Adrenal gland (tissue), 12 donors: Measurements from ENCODE around the gene COL23A1. TPM values are rescaled to one million over a fixed set of nuclear protein-coding genes. Genes with fewer than 3 reads are reported as not detected.
A peak's percentile ranks its signal among the peaks of the same experiment; 100 is the strongest.

Source experiments
- DNase-seq, 7 donors: peaks; one replicate each; pipeline ENCODE4 v3.0.0-alpha.2; 2019 to 2020
- H3K27ac ChIP-seq, 5 donors: fragments of 200-600 bp; sonication (generic) in 4 of 5; 1 replicate in 3 of 5; 2 replicates in 2 of 5; pipeline versions ENCODE4 v1.5.1 to v1.8.0; 2016 to 2020; ENCODE audit warnings: mild to moderate bottlenecking in 1 of 5
- H3K27me3 ChIP-seq: fragments of 200-600 bp; 2 replicates; pipeline ENCODE4 v1.8.0; 2021
- H3K36me3 ChIP-seq, 2 donors: fragments of 200-600 bp; replicated peaks in 1 of 2; 1 replicate in 1 of 2; 2 replicates in 1 of 2; pipeline versions ENCODE4 v1.5.1 to v1.8.0; 2018 to 2022
- H3K4me1 ChIP-seq, 2 donors: fragments of 200-600 bp; replicated peaks in 1 of 2; 1 replicate in 1 of 2; 2 replicates in 1 of 2; pipeline versions ENCODE4 v1.5.1 to v1.8.0; 2018 to 2021
- H3K4me3 ChIP-seq, 4 donors: fragments of 200-600 bp; sonication (generic) in 3 of 4; one replicate each; pipeline ENCODE4 v1.5.1; 2016 to 2018
- H3K9me3 ChIP-seq, 3 donors: fragments of 200-600 bp; sonication (generic) in 1 of 3; replicated peaks in 1 of 3; 1 replicate in 2 of 3; 2 replicates in 1 of 3; pipeline versions ENCODE4 v1.5.1 to v1.8.0; 2016 to 2021
- POLR2A ChIP-seq, 2 donors: fragments of 450-650 bp; IDR thresholded peaks; one replicate each; pipeline ENCODE4 v1.6.1; 2017; ENCODE audit warnings: antibody characterized with exemption in 2 of 2, mild to moderate bottlenecking in 2 of 2, moderate library complexity in 1 of 2
- WGBS, 4 donors: extraction: QIAGEN DNeasy Blood & Tissue Kit in 2 of 4; methylation state at CpG; one replicate each; pipeline versions ENCODE4 v1.1.5 to v1.1.7; 2013 to 2017; 5-methylcytosine and 5-hydroxymethylcytosine counted together
- intact Hi-C, 2 donors: fragments of 100-400 bp; cut with DNase I; formaldehyde crosslinking; loops; one replicate each; pipeline versions ENCODE4 v1.14.1 to v1.15.0; 2022 to 2023
- polyA plus RNA-seq, 3 donors: library from polyadenylated mRNA; stranded (reverse); fragments of 200-250 nt in 2 of 3; fragments of 350-450 nt in 1 of 3; fragmentation: Illumina TruSeq in 1 of 3; extraction: RNeasy Lipid Tissue Mini Kit (QIAGEN cat#74804) in 1 of 3; gene quantifications; one replicate each; pipeline ENCODE4 v1.2.3, GENCODE V29; 2013 to 2014
- total RNA-seq, 9 donors: library from RNA; depleted of rRNA in 4 of 9; stranded (reverse); fragments of >200 nt in 4 of 9; fragments of 120-200 nt in 1 of 9; fragmentation: NEBNext Ultra II Directional in 1 of 9; extraction: Animal tissue kit (Norgen Biotek cat#: 25700) in 1 of 9; gene quantifications; one replicate each; pipeline versions ENCODE4 v1.1.0 to v1.2.4, GENCODE V29; 2013 to 2023
- TF ChIP-seq, protein P1 (sequence below), 6 experiments: fragments of 450-650 bp in 4 of 6; fragments of 200-600 bp in 2 of 6; sonication (generic) in 1 of 6; IDR thresholded peaks; 1 replicate in 5 of 6; 2 replicates in 1 of 6; pipeline versions ENCODE4 v1.5.1 to v1.8.0; 2016 to 2021; ENCODE audit warnings: antibody characterized with exemption in 6 of 6, mild to moderate bottlenecking in 2 of 6, moderate library complexity in 1 of 6
- donor health status: healthy with polysubstance abuse.
- donor health status: Bipolar disorder and iron deficiency.
- donor health status: DM: yes; HTN: yes; CAD: no.
- donor health status: DM: no; HTN: no; CAD: no.
- donor health status: DM: no; HTN: no; CAD: no.
- donor health status: DM: yes; HTN: yes; CAD: no.

Gene COL23A1
- total and polyA plus RNA-seq, 12 donors: 0.09 to 4.4 (median 0.88) TPM

DNA sequence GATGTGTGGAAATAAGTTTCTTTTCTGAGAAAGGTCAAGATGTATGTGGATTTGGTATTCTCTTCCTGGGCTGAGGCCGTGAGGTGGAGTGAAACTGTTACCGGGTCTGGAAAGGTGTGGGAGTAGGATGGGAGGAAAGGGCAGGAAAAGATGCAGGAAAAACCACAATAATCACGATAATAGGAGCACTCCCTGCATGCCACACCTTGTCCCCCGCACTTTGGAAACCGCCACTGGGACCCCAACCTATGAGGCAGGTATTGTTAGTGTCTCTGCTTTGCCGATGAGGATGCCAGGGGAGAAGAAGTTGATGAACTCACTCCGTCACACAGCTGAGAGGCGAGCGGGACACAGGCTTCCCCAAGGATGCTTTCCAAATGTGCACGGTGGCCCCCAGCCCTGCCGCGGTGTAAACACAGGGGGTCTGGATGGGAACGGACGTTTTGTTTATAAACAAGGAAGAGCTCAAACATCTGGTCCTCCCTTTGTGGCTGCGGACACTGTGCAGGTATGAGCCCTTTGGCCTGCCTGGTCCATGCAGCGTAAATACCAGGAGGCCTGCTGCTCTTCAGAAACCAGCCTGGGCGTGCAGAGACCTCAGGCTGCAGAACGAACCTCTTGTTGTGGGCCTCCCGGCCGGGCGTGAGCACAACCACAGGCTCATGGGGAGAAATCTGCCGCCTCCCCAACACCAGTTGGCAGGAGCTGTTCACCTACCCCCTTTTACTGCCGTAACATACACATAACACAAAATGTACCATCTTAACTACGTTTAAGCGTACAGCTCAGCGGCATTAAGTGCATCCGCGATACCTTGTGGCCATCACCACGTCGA lies 126.7 kb downstream of the COL23A1 start:
- no peak for DNase-seq
- no peaks in the 10 kb centered on the region for H3K9me3 ChIP-seq
- no peak overlapping the region for H3K27ac ChIP-seq
- H3K27me3 ChIP-seq: no peaks in the 10 kb centered on the region
- intact Hi-C loops: no loop called here
- H3K4me3 ChIP-seq: no peak overlapping the region
- H3K36me3 ChIP-seq: no peaks in the 10 kb centered on the region
- H3K4me1 ChIP-seq: peaks cover 0 to 11% of the 10 kb centered on the region in 2 donors
- no peak for TF ChIP-seq POLR2A (IDR thresholded peaks at IDR 0.05)
- TF ChIP-seq, protein P1, sequence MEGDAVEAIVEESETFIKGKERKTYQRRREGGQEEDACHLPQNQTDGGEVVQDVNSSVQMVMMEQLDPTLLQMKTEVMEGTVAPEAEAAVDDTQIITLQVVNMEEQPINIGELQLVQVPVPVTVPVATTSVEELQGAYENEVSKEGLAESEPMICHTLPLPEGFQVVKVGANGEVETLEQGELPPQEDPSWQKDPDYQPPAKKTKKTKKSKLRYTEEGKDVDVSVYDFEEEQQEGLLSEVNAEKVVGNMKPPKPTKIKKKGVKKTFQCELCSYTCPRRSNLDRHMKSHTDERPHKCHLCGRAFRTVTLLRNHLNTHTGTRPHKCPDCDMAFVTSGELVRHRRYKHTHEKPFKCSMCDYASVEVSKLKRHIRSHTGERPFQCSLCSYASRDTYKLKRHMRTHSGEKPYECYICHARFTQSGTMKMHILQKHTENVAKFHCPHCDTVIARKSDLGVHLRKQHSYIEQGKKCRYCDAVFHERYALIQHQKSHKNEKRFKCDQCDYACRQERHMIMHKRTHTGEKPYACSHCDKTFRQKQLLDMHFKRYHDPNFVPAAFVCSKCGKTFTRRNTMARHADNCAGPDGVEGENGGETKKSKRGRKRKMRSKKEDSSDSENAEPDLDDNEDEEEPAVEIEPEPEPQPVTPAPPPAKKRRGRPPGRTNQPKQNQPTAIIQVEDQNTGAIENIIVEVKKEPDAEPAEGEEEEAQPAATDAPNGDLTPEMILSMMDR (IDR thresholded peaks at IDR 0.05): no peak
- WGBS, 4 donors: 87 to 95% (median 89%) methylated on average over 23 to 30 of the region's 30 CpGs

DNA sequence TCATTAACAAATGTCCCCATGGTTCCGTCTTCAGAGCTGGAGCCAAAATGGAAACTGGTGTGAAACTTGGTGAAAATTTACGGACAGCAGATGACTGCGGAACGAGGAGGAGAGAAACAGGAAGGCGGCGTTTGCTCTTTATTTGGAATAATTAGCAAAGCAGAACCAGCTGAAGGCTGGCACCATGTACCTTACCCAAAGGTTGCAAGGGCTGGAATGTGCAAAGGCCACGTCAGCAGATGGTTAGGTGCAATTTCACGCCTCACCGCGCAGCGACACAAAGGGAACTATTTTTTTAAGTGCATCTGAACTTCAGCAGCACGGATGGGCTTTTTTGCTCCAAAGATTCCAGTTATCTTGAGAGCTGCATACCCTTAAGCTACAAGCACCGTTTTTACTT lies 127.4 kb downstream of the COL23A1 start:
- Histone ChIP-seq H3K27ac (no peak overlapping the region), H3K4me3 (no peak overlapping the region), H3K9me3 (no peaks in the 10 kb centered on the region), H3K27me3 (no peaks in the 10 kb centered on the region), H3K36me3 (no peaks in the 10 kb centered on the region), H3K4me1 (peaks cover 0 to 8% of the 10 kb centered on the region in 2 donors)
- WGBS, 4 donors: 81 to 90% (median 88%) methylated on average over 13 of the region's 13 CpGs
- intact Hi-C loops: no loop called here
- TF ChIP-seq, protein P1 (IDR thresholded peaks at IDR 0.05): no peak
- no peak for TF ChIP-seq POLR2A (IDR thresholded peaks at IDR 0.05)
- no peak for DNase-seq

DNA sequence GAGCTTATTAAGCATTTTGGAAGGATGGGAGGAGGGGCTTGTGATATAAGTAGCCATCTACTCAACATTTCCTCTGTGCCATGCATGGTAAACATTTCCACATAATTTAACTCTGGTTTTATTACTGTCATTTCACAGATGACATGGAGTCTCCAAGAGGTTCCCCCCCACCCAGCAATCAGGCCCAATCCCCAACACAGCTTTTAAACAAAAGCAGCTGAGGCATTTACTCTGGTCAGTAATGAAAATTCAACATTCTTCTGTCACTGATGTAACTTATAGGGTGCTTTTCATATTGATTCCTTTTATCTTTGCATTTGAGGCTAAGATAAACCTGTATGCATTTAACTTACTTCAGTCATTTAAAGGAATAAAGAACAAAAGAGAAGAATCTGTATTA lies 128.1 kb downstream of the COL23A1 start:
- no peaks in the 10 kb centered on the region for H3K36me3 ChIP-seq
- TF ChIP-seq POLR2A (IDR thresholded peaks at IDR 0.05): no peak
- TF ChIP-seq, protein P1 (IDR thresholded peaks at IDR 0.05): no peak
- intact Hi-C loops: no loop called here
- no peaks in the 10 kb centered on the region for H3K9me3 ChIP-seq
- H3K4me1 ChIP-seq: peaks cover 0 to 4% of the 10 kb centered on the region in 2 donors
- no peak overlapping the region for H3K27ac ChIP-seq
- H3K4me3 ChIP-seq: no peak overlapping the region
- no peak for DNase-seq
- no peaks in the 10 kb centered on the region for H3K27me3 ChIP-seq

DNA sequence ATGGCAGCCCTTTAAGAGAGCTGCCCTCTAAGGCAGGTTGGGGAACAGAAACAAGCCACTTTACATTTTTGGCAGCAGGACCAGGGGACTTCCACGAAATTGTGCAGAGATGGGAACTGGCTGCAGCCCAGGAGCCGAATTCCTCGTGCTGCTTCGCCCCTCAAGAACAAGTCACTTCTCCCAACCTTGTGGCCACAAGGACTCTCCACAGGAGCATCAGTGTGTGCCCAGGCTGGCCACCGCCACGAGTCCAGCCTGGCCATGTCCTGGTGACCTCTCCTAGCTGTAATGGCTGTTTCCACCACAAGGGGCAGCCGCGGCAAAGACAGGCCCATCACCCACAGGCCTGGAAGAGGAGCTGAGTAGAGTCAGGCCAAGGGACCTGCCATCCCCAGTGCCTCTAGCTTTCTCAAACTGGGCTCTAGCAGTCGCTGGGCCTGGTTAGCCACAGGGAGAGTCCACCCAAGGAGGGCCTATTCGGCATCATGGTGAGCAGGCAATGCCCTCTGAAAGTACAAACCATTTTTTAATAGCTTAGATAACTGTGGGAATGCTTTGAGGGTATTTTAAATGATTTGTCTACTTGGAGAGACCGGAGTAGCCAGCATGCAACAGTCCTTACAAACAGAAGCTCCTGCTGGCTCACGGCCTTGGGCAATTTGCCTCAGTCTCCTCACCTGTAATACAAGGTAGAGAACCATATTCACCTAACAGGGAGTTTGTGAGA lies 129.0 kb downstream of the COL23A1 start:
- intact Hi-C loops: no loop called here
- Histone ChIP-seq H3K4me3 (no peak overlapping the region), H3K4me1 (no peaks in the 10 kb centered on the region), H3K27me3 (no peaks in the 10 kb centered on the region), H3K9me3 (no peaks in the 10 kb centered on the region), H3K36me3 (no peaks in the 10 kb centered on the region), H3K27ac (no peak overlapping the region)
- peak; percentile 61 to 81 (median 68) for DNase-seq
- no peak for TF ChIP-seq POLR2A (IDR thresholded peaks at IDR 0.05)
- TF ChIP-seq, protein P1 (IDR thresholded peaks at IDR 0.05): peak; percentile 59 to 81 (median 64)
- WGBS, 4 donors: 36 to 58% (median 43%) methylated on average over 6 to 12 of the region's 12 CpGs
